ENCODE data around the gene CGB7.

Gene CGB7

DNA sequence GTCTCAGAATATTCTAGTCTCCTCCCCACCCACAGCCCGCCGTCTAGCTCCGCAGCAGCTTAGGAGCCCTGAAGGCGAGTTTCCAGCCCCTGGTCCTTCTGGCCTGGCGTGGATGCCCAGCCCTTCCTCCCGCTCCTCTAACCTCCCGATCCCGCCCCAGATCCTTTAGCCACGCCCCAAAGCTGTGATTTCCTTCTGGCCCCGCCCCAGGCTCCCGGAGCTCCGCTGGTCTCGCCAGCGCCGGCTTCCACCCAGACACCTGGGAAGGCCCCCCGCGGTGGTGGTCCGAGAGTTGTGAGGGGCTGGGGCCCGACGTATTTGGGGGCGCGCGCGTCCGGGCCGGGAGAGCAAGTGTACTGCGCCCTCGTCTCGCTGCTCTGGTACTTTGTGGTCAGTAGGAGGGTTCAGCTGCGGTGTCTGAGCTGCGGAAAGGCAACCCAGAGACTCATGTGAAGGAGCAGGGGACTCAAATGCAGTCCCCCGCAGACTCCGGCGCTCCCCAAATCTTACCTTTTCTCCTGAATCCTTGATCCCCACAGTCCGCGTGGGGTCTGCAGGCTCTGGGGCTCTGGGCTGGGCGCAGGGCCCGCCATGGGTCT lies at the start of gene CGB7:
Gene CGB7 (minus strand): TSS at position 114 of the 599 bp plus-strand sequence. CDS start 2,374 bp downstream, outside the sequence.
- peaks cover 11% of the 10 kb centered on the region for H3K27me3 ChIP-seq (ENCODE audit: low read depth, low read length)
- no peaks in the 10 kb centered on the region for H3K9me3 ChIP-seq (ENCODE audit: control insufficient read depth in 1 of 2, low read length in 2 of 2)
- H3K4me1 ChIP-seq (ENCODE audit: control insufficient read depth in 1 of 2, insufficient read depth in 2 of 2, low read length in 2 of 2): peaks cover 0 to 21% of the 10 kb centered on the region in 2 donors
- no peak within 1 kb of the TSS for H3K27ac ChIP-seq (ENCODE audit: low read length)
- H3K36me3 ChIP-seq (ENCODE audit: control insufficient read depth in 1 of 2, insufficient read depth in 2 of 2, low read length in 2 of 2): no peaks in the 10 kb centered on the region
- H3K4me3 ChIP-seq (ENCODE audit: low read depth in 1 of 2, low read length in 2 of 2): peak within 1 kb of the TSS; percentile 42 to 75

DNA sequence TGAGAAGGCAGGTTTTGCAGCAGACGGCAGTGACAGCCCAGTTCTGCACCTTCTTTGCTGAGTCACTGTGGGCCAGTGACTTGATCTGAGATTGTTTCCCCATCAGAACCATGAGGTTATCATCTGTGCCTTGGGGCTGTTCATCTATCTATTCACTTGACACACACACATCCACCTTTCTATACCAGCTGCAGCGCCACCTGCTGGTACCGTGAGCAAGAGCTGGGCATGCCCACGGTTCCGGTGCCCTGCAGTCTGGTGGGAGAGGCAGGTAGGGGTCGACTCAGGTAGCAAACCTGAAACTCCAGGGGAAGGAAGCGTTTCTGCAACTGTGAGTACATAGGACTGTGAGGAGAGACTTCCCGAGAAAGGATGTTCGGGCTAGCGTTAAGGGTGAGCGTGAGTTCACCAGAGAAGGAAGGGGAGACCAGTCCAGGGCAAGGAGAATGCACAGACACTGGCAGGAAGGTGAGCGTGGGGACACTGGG lies 49.1 kb upstream of the CGB7 start:
- no peaks in the 10 kb centered on the region for H3K9me3 ChIP-seq (ENCODE audit: control insufficient read depth in 1 of 2, low read length in 2 of 2)
- peaks cover 0 to 10% of the 10 kb centered on the region in 2 donors for H3K4me1 ChIP-seq (ENCODE audit: control insufficient read depth in 1 of 2, insufficient read depth in 2 of 2, low read length in 2 of 2)
- no peak overlapping the region for H3K4me3 ChIP-seq (ENCODE audit: low read depth in 1 of 2, low read length in 2 of 2)
- H3K27ac ChIP-seq (ENCODE audit: low read length): no peak overlapping the region
- H3K36me3 ChIP-seq (ENCODE audit: control insufficient read depth in 1 of 2, insufficient read depth in 2 of 2, low read length in 2 of 2): peaks cover 43 to 72% of the 10 kb centered on the region in 2 donors
- no peaks in the 10 kb centered on the region for H3K27me3 ChIP-seq (ENCODE audit: low read depth, low read length)

DNA sequence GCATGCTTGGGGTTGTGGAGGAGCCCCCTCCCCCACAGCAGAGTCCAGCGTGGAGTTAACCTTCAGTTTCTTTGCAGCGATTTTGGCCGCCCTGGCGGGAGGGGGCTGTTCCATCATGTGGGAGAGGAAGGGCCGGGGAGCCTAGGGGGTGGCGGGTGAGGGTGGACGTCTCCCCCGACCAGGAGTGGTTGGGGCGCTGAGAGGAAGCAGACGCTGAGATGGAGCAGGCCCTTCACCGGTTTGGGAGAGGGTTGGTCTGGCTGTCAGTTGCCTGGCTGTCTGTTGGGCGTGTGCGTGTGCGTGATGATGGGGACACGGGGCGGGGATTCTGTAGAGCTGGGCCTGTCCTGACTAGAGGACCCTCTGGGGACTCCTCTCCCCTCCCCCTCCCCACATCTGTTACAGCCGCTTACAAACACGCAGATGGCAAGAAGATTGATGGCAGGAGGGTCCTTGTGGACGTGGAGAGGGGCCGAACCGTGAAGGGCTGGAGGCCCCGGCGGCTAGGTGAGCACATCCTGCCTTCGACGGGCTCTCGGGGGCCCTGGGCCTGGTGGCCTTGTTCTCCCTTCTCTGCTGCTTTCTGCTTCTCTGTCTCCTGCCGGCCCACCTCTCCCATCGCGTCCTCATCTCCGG lies 46.8 kb upstream of the CGB7 start:
- no peaks in the 10 kb centered on the region for H3K9me3 ChIP-seq (ENCODE audit: control insufficient read depth in 1 of 2, low read length in 2 of 2)
- H3K36me3 ChIP-seq (ENCODE audit: control insufficient read depth in 1 of 2, insufficient read depth in 2 of 2, low read length in 2 of 2): peaks cover 55 to 82% of the 10 kb centered on the region in 2 donors
- no peak overlapping the region for H3K4me3 ChIP-seq (ENCODE audit: low read depth in 1 of 2, low read length in 2 of 2)
- no peaks in the 10 kb centered on the region for H3K27me3 ChIP-seq (ENCODE audit: low read depth, low read length)
- no peaks in the 10 kb centered on the region for H3K4me1 ChIP-seq (ENCODE audit: control insufficient read depth in 1 of 2, insufficient read depth in 2 of 2, low read length in 2 of 2)
- H3K27ac ChIP-seq (ENCODE audit: low read length): no peak overlapping the region

DNA sequence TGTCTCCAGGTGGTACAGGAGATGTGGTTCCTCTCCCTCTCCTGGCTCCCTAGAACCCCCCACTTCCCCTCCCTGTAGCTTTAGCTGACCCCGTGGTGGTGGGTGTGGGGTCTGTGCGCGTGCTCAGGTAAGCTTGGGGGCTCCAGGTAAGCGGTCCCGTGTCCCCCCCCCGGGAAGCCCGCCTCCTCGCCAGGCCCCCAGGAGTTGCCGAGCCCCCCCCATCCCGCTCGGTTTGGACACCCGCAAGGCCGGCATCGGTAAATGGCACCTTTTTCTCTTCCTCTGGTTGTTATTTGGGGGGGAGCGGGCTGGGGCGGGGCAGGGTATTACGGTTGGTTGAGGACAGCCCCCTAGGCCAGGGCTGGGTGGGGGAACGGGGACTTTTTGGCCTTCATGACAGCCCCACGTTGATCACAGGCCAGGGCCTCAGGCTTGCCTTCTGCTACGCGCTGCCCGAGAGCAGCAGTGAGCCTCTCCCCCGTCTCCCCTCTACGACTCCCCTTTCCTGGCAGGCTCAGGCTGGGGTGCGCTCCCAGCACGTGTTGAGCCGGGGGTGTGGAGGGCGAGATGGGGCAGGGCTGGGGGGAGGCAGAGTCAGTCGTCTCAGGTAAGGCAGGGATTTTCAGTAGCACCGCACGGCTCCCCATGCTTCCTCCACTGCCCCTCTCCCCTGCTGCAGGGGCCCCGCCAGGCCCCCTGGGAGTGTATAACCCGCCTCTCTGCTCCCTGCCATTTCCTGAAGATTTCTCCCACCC lies 46.0 kb upstream of the CGB7 start:
- Histone ChIP-seq H3K9me3 (ENCODE audit: control insufficient read depth in 1 of 2, low read length in 2 of 2) (no peaks in the 10 kb centered on the region), H3K27me3 (ENCODE audit: low read depth, low read length) (no peaks in the 10 kb centered on the region), H3K4me3 (ENCODE audit: low read depth in 1 of 2, low read length in 2 of 2) (no peak overlapping the region), H3K27ac (ENCODE audit: low read length) (no peak overlapping the region), H3K36me3 (ENCODE audit: control insufficient read depth in 1 of 2, insufficient read depth in 2 of 2, low read length in 2 of 2) (peaks cover 54 to 84% of the 10 kb centered on the region in 2 donors), H3K4me1 (ENCODE audit: control insufficient read depth in 1 of 2, insufficient read depth in 2 of 2, low read length in 2 of 2) (peaks cover 0 to 3% of the 10 kb centered on the region in 2 donors)

DNA sequence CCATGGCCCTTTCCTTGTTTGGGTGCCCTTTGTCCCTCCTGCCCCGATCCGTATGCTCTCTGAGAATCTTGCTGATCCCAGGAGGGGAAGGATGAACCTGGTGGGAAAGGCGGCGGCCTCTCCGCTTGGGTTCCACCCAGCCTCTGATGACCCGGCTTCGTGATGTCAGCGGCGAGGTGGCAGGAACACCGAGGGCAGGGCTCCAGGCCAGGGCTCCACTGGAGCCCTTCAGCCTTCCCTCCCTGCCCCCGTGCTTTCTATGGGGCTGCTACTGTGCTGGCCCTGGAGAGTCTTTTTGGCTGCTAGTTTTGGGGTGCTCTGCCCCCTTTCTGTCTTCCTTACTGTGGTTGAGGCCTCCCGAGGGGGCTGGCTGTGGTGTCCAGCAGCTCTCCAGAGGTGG lies 44.8 kb upstream of the CGB7 start:
- peaks cover 0 to 15% of the 10 kb centered on the region in 2 donors for H3K4me1 ChIP-seq (ENCODE audit: control insufficient read depth in 1 of 2, insufficient read depth in 2 of 2, low read length in 2 of 2)
- no peaks in the 10 kb centered on the region for H3K9me3 ChIP-seq (ENCODE audit: control insufficient read depth in 1 of 2, low read length in 2 of 2)
- no peak overlapping the region for H3K27ac ChIP-seq (ENCODE audit: low read length)
- H3K4me3 ChIP-seq (ENCODE audit: low read depth in 1 of 2, low read length in 2 of 2): no peak overlapping the region
- H3K36me3 ChIP-seq (ENCODE audit: control insufficient read depth in 1 of 2, insufficient read depth in 2 of 2, low read length in 2 of 2): peaks cover 63 to 77% of the 10 kb centered on the region in 2 donors
- no peaks in the 10 kb centered on the region for H3K27me3 ChIP-seq (ENCODE audit: low read depth, low read length)

DNA sequence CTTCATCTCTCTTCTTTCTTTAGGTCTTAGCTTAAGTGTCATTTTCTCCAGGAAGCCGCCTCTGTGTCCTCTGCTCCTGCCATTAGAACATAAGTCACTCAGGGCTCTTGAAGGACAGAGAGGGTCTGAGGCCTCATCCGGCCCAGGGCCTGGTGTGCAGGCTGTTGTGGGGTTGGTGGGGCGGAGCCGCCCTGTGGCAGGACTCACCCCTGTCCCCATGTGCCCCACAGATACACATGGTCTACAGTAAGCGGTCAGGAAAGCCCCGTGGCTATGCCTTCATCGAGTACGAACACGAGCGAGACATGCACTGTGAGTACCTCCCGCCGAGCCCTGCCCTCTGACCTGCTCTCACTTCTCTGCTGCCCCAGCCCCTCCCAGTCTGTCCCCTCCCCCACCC lies 43.6 kb upstream of the CGB7 start:
- Histone ChIP-seq H3K9me3 (ENCODE audit: control insufficient read depth in 1 of 2, low read length in 2 of 2) (no peaks in the 10 kb centered on the region), H3K36me3 (ENCODE audit: control insufficient read depth in 1 of 2, insufficient read depth in 2 of 2, low read length in 2 of 2) (peaks cover 60 to 66% of the 10 kb centered on the region in 2 donors), H3K4me3 (ENCODE audit: low read depth in 1 of 2, low read length in 2 of 2) (no peak overlapping the region), H3K27me3 (ENCODE audit: low read depth, low read length) (no peaks in the 10 kb centered on the region), H3K27ac (ENCODE audit: low read length) (no peak overlapping the region), H3K4me1 (ENCODE audit: control insufficient read depth in 1 of 2, insufficient read depth in 2 of 2, low read length in 2 of 2) (peaks cover 0 to 15% of the 10 kb centered on the region in 2 donors)

DNA sequence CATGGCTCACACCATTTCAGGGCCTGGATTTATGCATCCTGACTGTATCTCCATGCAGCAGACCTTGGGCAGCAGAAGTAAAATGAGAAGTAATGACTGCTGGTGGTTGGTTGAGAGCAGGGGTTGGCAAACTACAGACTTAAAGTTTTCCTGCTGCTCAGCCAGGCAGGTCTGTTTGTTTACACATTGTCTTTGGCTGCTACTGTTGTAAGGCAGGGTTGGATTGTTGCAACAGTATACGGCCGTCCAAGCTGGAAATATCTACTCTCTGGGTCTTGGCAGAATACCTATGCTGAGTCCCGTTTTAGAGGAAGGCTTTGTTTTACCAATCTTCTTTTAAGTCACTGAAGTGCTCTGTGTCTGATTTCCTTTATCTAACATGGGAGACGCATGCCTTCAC lies 41.2 kb upstream of the CGB7 start:
- H3K27me3 ChIP-seq (ENCODE audit: low read depth, low read length): no peaks in the 10 kb centered on the region
- H3K9me3 ChIP-seq (ENCODE audit: control insufficient read depth in 1 of 2, low read length in 2 of 2): no peaks in the 10 kb centered on the region
- H3K27ac ChIP-seq (ENCODE audit: low read length): no peak overlapping the region
- H3K36me3 ChIP-seq (ENCODE audit: control insufficient read depth in 1 of 2, insufficient read depth in 2 of 2, low read length in 2 of 2): peaks cover 53 to 57% of the 10 kb centered on the region in 2 donors
- peaks cover 0 to 22% of the 10 kb centered on the region in 2 donors for H3K4me1 ChIP-seq (ENCODE audit: control insufficient read depth in 1 of 2, insufficient read depth in 2 of 2, low read length in 2 of 2)
- H3K4me3 ChIP-seq (ENCODE audit: low read depth in 1 of 2, low read length in 2 of 2): no peak overlapping the region

DNA sequence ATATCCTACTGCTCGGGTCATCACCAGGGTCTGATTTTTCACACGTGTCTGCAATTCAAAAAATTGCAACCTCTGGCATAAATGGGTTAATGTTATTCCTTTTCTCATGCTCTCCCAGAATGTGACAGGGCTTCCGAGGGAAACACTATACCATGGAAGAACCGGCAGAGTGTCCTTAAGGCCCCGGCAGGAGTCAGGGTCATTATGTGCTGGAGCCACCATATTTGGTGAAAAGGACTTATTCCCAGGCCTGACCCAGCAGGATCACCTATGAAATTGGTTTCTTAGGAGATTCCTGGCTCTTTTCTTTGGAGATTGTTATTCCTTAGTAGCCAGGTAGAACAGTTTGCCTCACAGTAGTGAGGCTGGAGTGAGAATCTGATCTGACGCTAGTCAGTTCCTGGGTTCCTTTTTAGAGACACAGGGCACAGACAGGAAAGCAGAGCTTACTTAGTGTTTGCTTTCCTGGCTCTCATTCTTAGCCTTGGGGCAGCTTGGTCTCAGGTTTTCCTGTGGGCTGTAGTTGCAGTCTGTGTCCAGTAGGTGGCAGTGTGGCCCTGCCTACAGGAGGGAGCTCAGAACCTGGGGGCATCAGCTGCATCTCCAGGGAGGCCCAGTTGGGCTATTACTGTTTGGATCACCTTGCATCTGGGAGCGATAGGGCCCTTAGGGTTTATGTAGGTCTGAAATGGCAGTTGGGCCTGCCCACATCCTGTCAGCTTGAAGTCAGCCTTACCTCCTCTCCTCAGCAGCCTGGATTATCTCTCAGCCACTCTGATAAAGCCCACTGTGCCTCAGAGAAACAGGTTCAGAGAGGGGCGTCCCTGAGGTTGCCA lies 40.1 kb upstream of the CGB7 start:
- Histone ChIP-seq H3K9me3 (ENCODE audit: control insufficient read depth in 1 of 2, low read length in 2 of 2) (no peaks in the 10 kb centered on the region), H3K4me3 (ENCODE audit: low read depth in 1 of 2, low read length in 2 of 2) (no peak overlapping the region), H3K36me3 (ENCODE audit: control insufficient read depth in 1 of 2, insufficient read depth in 2 of 2, low read length in 2 of 2) (peaks cover 45 to 50% of the 10 kb centered on the region in 2 donors), H3K27me3 (ENCODE audit: low read depth, low read length) (no peaks in the 10 kb centered on the region), H3K4me1 (ENCODE audit: control insufficient read depth in 1 of 2, insufficient read depth in 2 of 2, low read length in 2 of 2) (peaks cover 0 to 22% of the 10 kb centered on the region in 2 donors), H3K27ac (ENCODE audit: low read length) (no peak overlapping the region)

DNA sequence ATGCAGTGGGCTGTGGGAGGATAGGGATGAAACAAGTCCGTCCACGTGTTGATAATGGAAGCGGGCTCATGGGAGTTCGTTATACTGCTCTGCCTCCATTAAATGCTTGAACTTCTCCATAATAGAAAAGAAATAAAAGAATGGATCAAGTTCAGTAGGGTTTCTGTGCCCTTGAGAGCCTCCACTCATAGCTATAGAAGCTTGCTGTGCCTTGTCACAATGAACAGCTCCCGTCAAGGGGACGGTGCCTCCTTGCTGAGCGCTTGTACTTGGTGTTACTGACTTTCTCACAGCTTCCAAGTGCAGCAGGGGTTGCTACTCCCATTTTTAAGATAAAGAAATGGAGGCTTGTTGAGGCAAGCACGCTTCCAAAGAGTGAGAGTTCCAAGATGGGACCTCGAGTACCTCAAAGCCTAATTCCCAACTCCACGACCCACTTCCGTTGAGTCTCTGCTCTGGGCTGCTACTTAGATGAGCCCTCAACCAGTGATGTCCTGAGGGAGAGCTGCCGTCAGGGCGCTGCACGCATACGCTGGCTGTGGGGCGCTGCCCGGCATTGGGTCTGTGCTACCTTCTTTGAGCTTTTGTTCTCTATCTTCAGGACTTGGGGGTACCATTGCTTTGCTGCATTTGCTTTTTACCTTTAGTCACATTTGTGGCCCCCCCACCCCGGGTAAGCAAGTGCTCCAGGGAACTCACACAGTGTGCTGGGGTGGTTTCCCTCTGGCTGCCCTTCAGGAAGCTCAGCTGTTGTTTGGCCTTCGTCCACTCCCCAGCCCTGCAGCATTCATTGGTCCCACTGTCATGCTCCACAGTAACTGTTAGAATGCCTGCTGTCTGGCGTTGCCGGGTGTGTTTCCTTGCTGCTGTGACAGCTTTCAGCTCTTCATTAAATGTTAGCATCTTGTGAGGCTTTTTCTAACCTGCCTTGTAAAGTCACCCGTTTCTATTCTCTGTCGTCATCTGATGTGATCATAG lies 37.2 kb upstream of the CGB7 start:
- H3K4me3 ChIP-seq (ENCODE audit: low read depth in 1 of 2, low read length in 2 of 2): no peak overlapping the region
- no peaks in the 10 kb centered on the region for H3K27me3 ChIP-seq (ENCODE audit: low read depth, low read length)
- peaks cover 50 to 54% of the 10 kb centered on the region in 2 donors for H3K36me3 ChIP-seq (ENCODE audit: control insufficient read depth in 1 of 2, insufficient read depth in 2 of 2, low read length in 2 of 2)
- no peaks in the 10 kb centered on the region for H3K9me3 ChIP-seq (ENCODE audit: control insufficient read depth in 1 of 2, low read length in 2 of 2)
- peaks cover 0 to 22% of the 10 kb centered on the region in 2 donors for H3K4me1 ChIP-seq (ENCODE audit: control insufficient read depth in 1 of 2, insufficient read depth in 2 of 2, low read length in 2 of 2)
- H3K27ac ChIP-seq (ENCODE audit: low read length): no peak overlapping the region

DNA sequence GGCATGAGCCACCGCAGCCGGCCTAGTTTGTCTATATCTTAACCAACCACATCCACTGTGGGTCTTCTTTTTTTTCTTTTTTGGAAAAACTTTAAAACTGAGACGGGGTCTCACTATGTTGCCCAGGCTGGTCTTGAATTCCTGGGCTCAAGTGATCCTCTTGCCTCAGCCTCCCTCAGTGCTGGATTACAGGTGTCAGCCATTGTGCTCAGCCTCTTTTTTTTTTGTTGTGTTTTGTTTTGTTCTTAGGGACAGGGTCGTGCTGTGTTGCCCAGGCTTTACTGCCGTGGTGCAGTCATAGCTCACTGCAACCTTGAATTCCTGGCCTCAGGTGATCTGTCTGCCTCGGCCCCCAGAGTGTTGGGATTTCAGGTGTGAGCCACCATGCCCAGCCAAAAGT lies 35.1 kb upstream of the CGB7 start:
- Histone ChIP-seq H3K4me3 (ENCODE audit: low read depth in 1 of 2, low read length in 2 of 2) (no peak overlapping the region), H3K4me1 (ENCODE audit: control insufficient read depth in 1 of 2, insufficient read depth in 2 of 2, low read length in 2 of 2) (peaks cover 4 to 13% of the 10 kb centered on the region in 2 donors), H3K9me3 (ENCODE audit: control insufficient read depth in 1 of 2, low read length in 2 of 2) (no peaks in the 10 kb centered on the region), H3K36me3 (ENCODE audit: control insufficient read depth in 1 of 2, insufficient read depth in 2 of 2, low read length in 2 of 2) (peaks cover 41 to 43% of the 10 kb centered on the region in 2 donors), H3K27me3 (ENCODE audit: low read depth, low read length) (no peaks in the 10 kb centered on the region), H3K27ac (ENCODE audit: low read length) (no peak overlapping the region)

Measured in muscle layer of duodenum (tissue), 2 donors.